ENCODE data around the gene DERA.
"Not testable (repeated sequence)": the region's sequence is repeated elsewhere in the genome, so short reads cannot be mapped to it uniquely, and the experiment has no call there.

DERA gene

GRCh38 chr12:15924956-15925355 is 13.8 kb downstream of the DERA start:
- Mint-ChIP-seq H3K36me3 (no peaks in the 10 kb centered on the region), H3K9me3 (peaks cover 2% of the 10 kb centered on the region), H3K4me1 (no peaks in the 10 kb centered on the region), H3K4me3 (no peak overlapping the region), H3K27ac (no peak overlapping the region), H3K27me3 (no peaks in the 10 kb centered on the region)
- no peak for DNase-seq
- CTCF ChIA-PET, result no interaction called here

GRCh38 chr12:15928346-15928745 is 17.2 kb downstream of the DERA start:
- CTCF ChIA-PET, result no interaction called here
- Mint-ChIP-seq H3K36me3 (no peaks in the 10 kb centered on the region), H3K27ac (no peak overlapping the region), H3K27me3 (no peaks in the 10 kb centered on the region), H3K9me3 (no peaks in the 10 kb centered on the region), H3K4me1 (no peaks in the 10 kb centered on the region), H3K4me3 (no peak overlapping the region)
- DNase-seq, result no peak

- Mint-ChIP-seq H3K9me3 (no peaks in the 10 kb centered on the region), H3K4me3 (no peak overlapping the region), H3K27ac (no peak overlapping the region), H3K4me1 (no peaks in the 10 kb centered on the region), H3K27me3 (no peaks in the 10 kb centered on the region), H3K36me3 (no peaks in the 10 kb centered on the region)
- DNase-seq, result no peak
- CTCF ChIA-PET, result interaction anchor here (0.9 kb wide), 1 partner anchor 9 kb away, joined by 3 read pairs; no protein-coding TSS in a partner anchor
Observed at GRCh38 chr12:15928870-15929571, 17.9 kb downstream of the DERA start.

- Mint-ChIP-seq H3K9me3 (no peaks in the 10 kb centered on the region), H3K27me3 (no peaks in the 10 kb centered on the region), H3K4me1 (no peaks in the 10 kb centered on the region), H3K27ac (no peak overlapping the region), H3K36me3 (no peaks in the 10 kb centered on the region), H3K4me3 (no peak overlapping the region)
- CTCF ChIA-PET, result no interaction called here
- DNase-seq, result no peak
Observed at GRCh38 chr12:15931590-15932053, 20.5 kb downstream of the DERA start.

- H3K27ac Mint-ChIP-seq, result no peak overlapping the region
- CTCF ChIA-PET, result no interaction called here
- no peak overlapping the region for H3K4me3 Mint-ChIP-seq
- no peaks in the 10 kb centered on the region for H3K27me3 Mint-ChIP-seq
- DNase-seq, result no peak
- H3K4me1 Mint-ChIP-seq, result no peaks in the 10 kb centered on the region
- no peaks in the 10 kb centered on the region for H3K9me3 Mint-ChIP-seq
- no peaks in the 10 kb centered on the region for H3K36me3 Mint-ChIP-seq
Observed at GRCh38 chr12:15932327-15932726, 21.2 kb downstream of the DERA start.

GRCh38 chr12:15932971-15933370 is 21.8 kb downstream of the DERA start:
- no peaks in the 10 kb centered on the region for H3K4me1 Mint-ChIP-seq
- no peak overlapping the region for H3K27ac Mint-ChIP-seq
- no peaks in the 10 kb centered on the region for H3K27me3 Mint-ChIP-seq
- H3K9me3 Mint-ChIP-seq, result peaks cover 2% of the 10 kb centered on the region
- no peak overlapping the region for H3K4me3 Mint-ChIP-seq
- CTCF ChIA-PET, result no interaction called here
- DNase-seq, result no peak
- H3K36me3 Mint-ChIP-seq, result peaks cover 2% of the 10 kb centered on the region

GRCh38 chr12:15933751-15934150 is 22.6 kb downstream of the DERA start:
- Mint-ChIP-seq H3K27me3 (no peaks in the 10 kb centered on the region), H3K36me3 (peaks cover 2% of the 10 kb centered on the region), H3K4me3 (no peak overlapping the region), H3K9me3 (peaks cover 3% of the 10 kb centered on the region), H3K4me1 (no peaks in the 10 kb centered on the region), H3K27ac (no peak overlapping the region)
- CTCF ChIA-PET, result no interaction called here
- DNase-seq, result no peak

GRCh38 chr12:15936751-15937150 is 25.6 kb downstream of the DERA start:
- Mint-ChIP-seq H3K4me3 (no peak overlapping the region), H3K27me3 (no peaks in the 10 kb centered on the region), H3K36me3 (peaks cover 7% of the 10 kb centered on the region), H3K27ac (no peak overlapping the region), H3K4me1 (no peaks in the 10 kb centered on the region), H3K9me3 (peaks cover 13% of the 10 kb centered on the region)
- DNase-seq, result no peak
- CTCF ChIA-PET, result no interaction called here

- Mint-ChIP-seq H3K27me3 (no peaks in the 10 kb centered on the region), H3K4me1 (no peaks in the 10 kb centered on the region), H3K27ac (no peak overlapping the region), H3K9me3 (peaks cover 16% of the 10 kb centered on the region), H3K36me3 (peaks cover 7% of the 10 kb centered on the region), H3K4me3 (no peak overlapping the region)
- no peak for DNase-seq
- CTCF ChIA-PET, result interaction anchor here (1.0 kb wide), 1 partner anchor 8 kb away, joined by 3 read pairs; no protein-coding TSS in a partner anchor
Observed at GRCh38 chr12:15937902-15938301, 26.8 kb downstream of the DERA start.

GRCh38 chr12:15939111-15939510 is 28.0 kb downstream of the DERA start:
- CTCF ChIA-PET, result interaction anchor here (1.0 kb wide), 1 partner anchor 10 kb away, joined by 3 read pairs; no protein-coding TSS in a partner anchor
- DNase-seq, result no peak
- H3K27ac Mint-ChIP-seq, result no peak overlapping the region
- no peaks in the 10 kb centered on the region for H3K27me3 Mint-ChIP-seq
- H3K9me3 Mint-ChIP-seq, result peaks cover 18% of the 10 kb centered on the region
- no peak overlapping the region for H3K4me3 Mint-ChIP-seq
- peaks cover 7% of the 10 kb centered on the region for H3K36me3 Mint-ChIP-seq
- no peaks in the 10 kb centered on the region for H3K4me1 Mint-ChIP-seq

- CTCF ChIA-PET, result no interaction called here
- Mint-ChIP-seq H3K27ac (no peak overlapping the region), H3K4me3 (no peak overlapping the region), H3K9me3 (peaks cover 23% of the 10 kb centered on the region), H3K36me3 (peaks cover 7% of the 10 kb centered on the region), H3K27me3 (no peaks in the 10 kb centered on the region), H3K4me1 (no peaks in the 10 kb centered on the region)
- no peak for DNase-seq
Observed at GRCh38 chr12:15942475-15942874, 31.3 kb downstream of the DERA start.

GRCh38 chr12:15943519-15943918 is 32.4 kb downstream of the DERA start:
- H3K27me3 Mint-ChIP-seq, H3K4me3 Mint-ChIP-seq, CTCF ChIA-PET, H3K4me1 Mint-ChIP-seq, DNase-seq, H3K36me3 Mint-ChIP-seq, H3K27ac Mint-ChIP-seq: not testable (repeated sequence)
- H3K9me3 Mint-ChIP-seq, result peaks cover 25% of the 10 kb centered on the region

- not testable (repeated sequence) for H3K4me1 Mint-ChIP-seq, DNase-seq, H3K27me3 Mint-ChIP-seq
Observed at GRCh38 chr12:15948461-15948860, 37.3 kb downstream of the DERA start.

GRCh38 chr12:15955281-15955680 is 44.1 kb downstream of the DERA start:
- Mint-ChIP-seq H3K4me1 (no peaks in the 10 kb centered on the region), H3K4me3 (no peak overlapping the region), H3K9me3 (no peaks in the 10 kb centered on the region), H3K36me3 (peaks cover 6% of the 10 kb centered on the region), H3K27ac (no peak overlapping the region), H3K27me3 (no peaks in the 10 kb centered on the region)
- CTCF ChIA-PET, result no interaction called here
- no peak for DNase-seq

More at GRCh38 chr12:15948461-15948860, 37.3 kb downstream of the DERA start:
- H3K36me3 Mint-ChIP-seq, CTCF ChIA-PET, H3K27ac Mint-ChIP-seq, H3K4me3 Mint-ChIP-seq: not testable (repeated sequence)
- H3K9me3 Mint-ChIP-seq, result peaks cover 11% of the 10 kb centered on the region

- Mint-ChIP-seq H3K4me1 (no peaks in the 10 kb centered on the region), H3K27ac (no peak overlapping the region), H3K4me3 (no peak overlapping the region), H3K36me3 (peaks cover 12% of the 10 kb centered on the region), H3K27me3 (no peaks in the 10 kb centered on the region), H3K9me3 (no peaks in the 10 kb centered on the region)
- CTCF ChIA-PET, result no interaction called here
- DNase-seq, result no peak
Observed at GRCh38 chr12:15956010-15956409, 44.9 kb downstream of the DERA start.

Data from activated naive CD4-positive, alpha-beta T cell treated with anti-CD3 and anti-CD28 coated beads, Interleukin-2, amount 10 ng/mL, durations not matched to agents 7 days and 5 days (primary cell).